Erythroblast (primary cell): ENCODE data around the gene CORO6.
"Not testable (repeated sequence)": the region's sequence is repeated elsewhere in the genome, so short reads cannot be mapped to it uniquely, and the experiment has no call there.

Experiments
- DNase-seq, 2 experiments: peaks; one replicate each; lab custom pipeline; 2025; lab: John Stamatoyannopoulos, UW
- GATA1 ChIP-seq: IDR thresholded peaks from 2 replicates; pipeline ENCODE4 v1.6.1; 2011; ENCODE audit warnings: low read depth, mild to moderate bottlenecking, control low read depth, low read length, moderate library complexity
- POLR2A ChIP-seq: IDR thresholded peaks from 2 replicates; pipeline ENCODE4 v1.6.1; 2011; ENCODE audit warnings: mild to moderate bottlenecking, low read length

The CORO6 gene

GRCh38 chr17:29622337-29623282, at the start of gene CORO6:
TSS of gene CORO6 (minus strand) at chr17:29622912. CDS start at chr17:29621421, 1,491 bp downstream.
- peak; percentile 63 to 72 for DNase-seq
- TF ChIP-seq POLR2A (no peak), GATA1 (no peak)

GRCh38 chr17:29671661-29672060, 48.9 kb upstream of the CORO6 start:
- TF ChIP-seq POLR2A (no peak), GATA1 (no peak)
- DNase-seq, result no peak

GRCh38 chr17:29669266-29669665, 46.6 kb upstream of the CORO6 start:
- no peak for DNase-seq
- TF ChIP-seq GATA1 (no peak), POLR2A (no peak)

GRCh38 chr17:29667969-29668368, 45.3 kb upstream of the CORO6 start:
- TF ChIP-seq POLR2A, result no peak
- no peak for TF ChIP-seq GATA1
- no peak for DNase-seq

GRCh38 chr17:29665481-29665810, 42.7 kb upstream of the CORO6 start:
- no peak for DNase-seq
- TF ChIP-seq GATA1 (no peak), POLR2A (no peak)

- TF ChIP-seq POLR2A (no peak), GATA1 (no peak)
- peak in 1 of 2 experiments; percentile 44 for DNase-seq
Observed at GRCh38 chr17:29664743-29665480, 42.2 kb upstream of the CORO6 start.

GRCh38 chr17:29663155-29663554, 40.4 kb upstream of the CORO6 start:
- peak in 1 of 2 experiments; percentile 40 for DNase-seq
- TF ChIP-seq POLR2A, result no peak
- TF ChIP-seq GATA1, result no peak

GRCh38 chr17:29661213-29661612, 38.5 kb upstream of the CORO6 start:
- DNase-seq, result no peak
- TF ChIP-seq GATA1, result no peak
- no peak for TF ChIP-seq POLR2A

GRCh38 chr17:29659155-29659554, 36.4 kb upstream of the CORO6 start:
- TF ChIP-seq GATA1 (no peak), POLR2A (no peak)
- no peak for DNase-seq

- no peak for DNase-seq
- no peak for TF ChIP-seq GATA1
- no peak for TF ChIP-seq POLR2A
Observed at GRCh38 chr17:29655323-29655722, 32.6 kb upstream of the CORO6 start.

GRCh38 chr17:29653995-29654714, 31.4 kb upstream of the CORO6 start:
- TF ChIP-seq POLR2A (no peak), GATA1 (no peak)
- peak; percentile 58 to 63 for DNase-seq

GRCh38 chr17:29652976-29653375, 30.3 kb upstream of the CORO6 start:
- DNase-seq, result no peak
- TF ChIP-seq POLR2A, result no peak
- TF ChIP-seq GATA1, result no peak

GRCh38 chr17:29651913-29652312, 29.2 kb upstream of the CORO6 start:
- DNase-seq, result not testable (repeated sequence)
